HepG2 (cell line): ENCODE measurements around the gene RPL35. TPM values are rescaled to one million over a fixed set of nuclear protein-coding genes. Genes with fewer than 3 reads are reported as not detected.
"Not testable (repeated sequence)": the region's sequence is repeated elsewhere in the genome, so short reads cannot be mapped to it uniquely, and the experiment has no call there.

Experiments used
- ATAC-seq: fragments of 200-7000 bp; cut with Tn5 transposase; 3 replicates; pipeline ENCODE4 v1.9.1; 2020; ENCODE audit warnings: mild to moderate bottlenecking, moderate library complexity
- BruUV-seq: library from RNA; stranded (reverse); fragments of 400-500 nt; replicated peaks from 2 replicates; lab custom pipeline; 2021; lab: Mats Ljungman, UMichigan
- CTCF ChIA-PET: fragments of 300-600 bp; formaldehyde crosslinking; extraction: SDS; loops from one replicate; lab custom pipeline; 2021; ENCODE audit warnings: low total read pairs, inconsistent platforms, low intra/inter-chr PET ratio; lab: Yijun Ruan, JAX
- POLR2A ChIA-PET: fragments of 350-600 bp; sonication (Branson Sonifier 250); formaldehyde crosslinking; loops from one replicate; lab custom pipeline; 2020; ENCODE audit warnings: antibody characterized with exemption, inconsistent platforms; lab: Yijun Ruan, JAX
- DNase-seq: peaks from one replicate; pipeline ENCODE4 v3.0.0-alpha.2; 2015; ENCODE audit warnings: low spot score
- FAIRE-seq: peaks from 3 replicates; lab custom pipeline; 2011; peaks lifted over from hg19 to GRCh38; lab: Jason Lieb, UNC
- H2AFZ ChIP-seq: one replicate; pipeline ENCODE4 v1.6.1; 2011; ENCODE audit warnings: low read length, inconsistent platforms
- H3K27ac ChIP-seq: fragments of 300-600 bp; 3 replicates; pipeline ENCODE4 v1.8.0; 2011; ENCODE audit warnings: mixed run types, mild to moderate bottlenecking, mixed read lengths, low read length, inconsistent platforms; ENCODE audit not compliant: insufficient read depth; ENCODE audit errors: extremely low read length
- H3K27me3 ChIP-seq, 2 experiments: fragments of 200-600 bp in 1 of 2; 2 replicates in 1 of 2; 3 replicates in 1 of 2; pipeline versions ENCODE4 v1.6.0 to v1.8.0; 2011; ENCODE audit warnings: low read length in 2 of 2, mild to moderate bottlenecking in 2 of 2, moderate library complexity in 2 of 2, inconsistent platforms in 1 of 2; ENCODE audit not compliant: insufficient read depth in 2 of 2, control insufficient read depth in 1 of 2
- H3K36me3 ChIP-seq, 2 experiments: fragments of 200-600 bp in 1 of 2; replicated peaks in 1 of 2; 2 replicates in 1 of 2; 3 replicates in 1 of 2; pipeline versions ENCODE4 v1.5.1 to v1.8.0; 2011; ENCODE audit warnings: low read length in 2 of 2, inconsistent platforms in 1 of 2; ENCODE audit not compliant: insufficient read depth in 2 of 2, control insufficient read depth in 1 of 2
- H3K4me1 ChIP-seq: 2 replicates; pipeline ENCODE4 v1.5.1; 2012; ENCODE audit warnings: low read length, inconsistent platforms; ENCODE audit not compliant: insufficient read depth
- H3K4me2 ChIP-seq: 2 replicates; pipeline ENCODE4 v1.6.0; 2011; ENCODE audit warnings: low read depth, low read length, inconsistent platforms
- H3K4me3 ChIP-seq, 3 experiments: fragments of 200-600 bp in 1 of 3; sonication (generic), shearing (Covaris generic) in 1 of 3; replicated peaks in 1 of 3; 2 replicates each; pipeline ENCODE4 v1.5.1; 2011 to 2016; ENCODE audit warnings: low read length in 3 of 3, inconsistent platforms in 2 of 3, low read depth in 2 of 3, mild to moderate bottlenecking in 2 of 3, control low read depth in 1 of 3, mixed read lengths in 1 of 3; ENCODE audit not compliant: insufficient read depth in 1 of 3
- H3K79me2 ChIP-seq: one replicate; pipeline ENCODE4 v1.6.1; 2011; ENCODE audit warnings: low read length, inconsistent platforms; ENCODE audit not compliant: insufficient read depth
- H3K9ac ChIP-seq: 2 replicates; pipeline ENCODE4 v1.6.0; 2011; ENCODE audit warnings: mild to moderate bottlenecking, low read depth, low read length, inconsistent platforms; ENCODE audit not compliant: insufficient read depth
- H3K9me3 ChIP-seq: 2 replicates; pipeline ENCODE4 v1.5.1; 2012; ENCODE audit warnings: mild to moderate bottlenecking, low read length
- H4K20me1 ChIP-seq: 2 replicates; pipeline ENCODE4 v1.6.0; 2011; ENCODE audit warnings: inconsistent platforms, mild to moderate bottlenecking, low read length, moderate library complexity; ENCODE audit not compliant: insufficient read depth
- ATAD3A ChIP-seq: sonication (generic); formaldehyde crosslinking; IDR thresholded peaks from 2 replicates; pipeline ENCODE4 v1.4.0; 2020; ENCODE audit warnings: missing genetic modification reagents
- CAMTA2 ChIP-seq: sonication (generic); formaldehyde crosslinking; IDR thresholded peaks from 2 replicates; pipeline ENCODE4 v1.4.0; 2020; ENCODE audit warnings: mild to moderate bottlenecking, missing genetic modification reagents, borderline replicate concordance
- KDM1A ChIP-seq: IDR thresholded peaks from 2 replicates; pipeline ENCODE4 v1.6.1; 2016; ENCODE audit warnings: missing compliant biosample characterization
- KLF15 ChIP-seq: sonication (generic); formaldehyde crosslinking; IDR thresholded peaks from 2 replicates; pipeline ENCODE4 v1.8.1; 2023; ENCODE audit warnings: borderline replicate concordance, mild to moderate bottlenecking, inconsistent platforms, missing genetic modification reagents, mixed read lengths
- NR0B2 ChIP-seq: sonication (generic); formaldehyde crosslinking; IDR thresholded peaks from 2 replicates; pipeline ENCODE4 v1.4.0; 2020; ENCODE audit warnings: mild to moderate bottlenecking, missing genetic modification reagents
- ZBTB7A ChIP-seq: sonication (generic); formaldehyde crosslinking; IDR thresholded peaks from 2 replicates; pipeline ENCODE4 v1.8.0; 2022; ENCODE audit warnings: mild to moderate bottlenecking, missing genetic modification reagents
- WGBS: methylation state at CpG from one replicate; pipeline ENCODE4 v1.1.6; 2017; ENCODE audit warnings: low lambda C conversion rate; 5-methylcytosine and 5-hydroxymethylcytosine counted together
- in situ Hi-C: cut with HindIII; loops from 2 replicates; pipeline ENCODE4 v1.10.0; 2017; ENCODE audit warnings: low pct_unique_long_range_greater_than_20kb; ENCODE audit not compliant: extremely low pct_ligation_motif_present
- intact Hi-C: fragments of 100-400 bp; cut with micrococcal nuclease; formaldehyde crosslinking; loops from one replicate; pipeline ENCODE4 v1.10.0; 2022; ENCODE audit not compliant: unreplicated experiment
- polyA plus RNA-seq, 8 experiments: library from polyadenylated mRNA; depleted of rRNA in 3 of 8; stranded (reverse) in 7 of 8; unstranded in 1 of 8; fragments of >200 nt; fragmentation: Illumina TruSeq in 4 of 8; extraction: Trizol in 4 of 8; gene quantifications; 2 replicates each; pipeline versions ENCODE4 v1.2.1 to v1.2.3, GENCODE V29; 2011 to 2016; ENCODE audit warnings: low read depth in 4 of 8, missing spikeins in 1 of 8, mixed read lengths in 1 of 8; ENCODE audit not compliant: insufficient read depth in 1 of 8
- total RNA-seq, 5 experiments: library from RNA; depleted of rRNA; stranded (reverse); fragments of >200 nt; fragmentation: Illumina TruSeq; extraction: Trizol; gene quantifications; 2 replicates each; pipeline ENCODE4 v1.2.3, GENCODE V29; 2016; ENCODE audit warnings: low read depth in 1 of 5
- TF ChIP-seq, protein P1 (sequence below): sonication (generic); formaldehyde crosslinking; conservative IDR thresholded peaks from 2 replicates; pipeline ENCODE4 v1.5.0; 2020; ENCODE audit warnings: missing genetic modification reagents
- TF ChIP-seq, protein P2 (sequence below): conservative IDR thresholded peaks from 2 replicates; pipeline ENCODE4 v1.6.1; 2018; ENCODE audit warnings: missing genetic modification reagents
- TF ChIP-seq, protein P3 (sequence below), 2 experiments: sonication (generic) in 1 of 2; formaldehyde crosslinking in 1 of 2; IDR thresholded peaks; 2 replicates each; pipeline versions ENCODE4 v1.4.0 to v1.6.1; 2018 to 2020; ENCODE audit warnings: missing genetic modification reagents in 2 of 2, borderline replicate concordance in 1 of 2, low read depth in 1 of 2, mild to moderate bottlenecking in 1 of 2, missing biosample characterization in 1 of 2
- TF ChIP-seq, protein P4 (sequence below): IDR thresholded peaks from 2 replicates; pipeline ENCODE4 v1.6.1; 2016; ENCODE audit warnings: missing genetic modification reagents, missing compliant biosample characterization

RPL35 gene
- total and polyA plus RNA-seq, 2 of the 13 experiments (the other 11 are each of a cell fraction or from before 2014, with no cell fraction given): 2,153 to 2,935 TPM

- TF ChIP-seq, protein P1, sequence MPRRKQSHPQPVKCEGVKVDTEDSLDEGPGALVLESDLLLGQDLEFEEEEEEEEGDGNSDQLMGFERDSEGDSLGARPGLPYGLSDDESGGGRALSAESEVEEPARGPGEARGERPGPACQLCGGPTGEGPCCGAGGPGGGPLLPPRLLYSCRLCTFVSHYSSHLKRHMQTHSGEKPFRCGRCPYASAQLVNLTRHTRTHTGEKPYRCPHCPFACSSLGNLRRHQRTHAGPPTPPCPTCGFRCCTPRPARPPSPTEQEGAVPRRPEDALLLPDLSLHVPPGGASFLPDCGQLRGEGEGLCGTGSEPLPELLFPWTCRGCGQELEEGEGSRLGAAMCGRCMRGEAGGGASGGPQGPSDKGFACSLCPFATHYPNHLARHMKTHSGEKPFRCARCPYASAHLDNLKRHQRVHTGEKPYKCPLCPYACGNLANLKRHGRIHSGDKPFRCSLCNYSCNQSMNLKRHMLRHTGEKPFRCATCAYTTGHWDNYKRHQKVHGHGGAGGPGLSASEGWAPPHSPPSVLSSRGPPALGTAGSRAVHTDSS (CRISPR knock-in tag): no peak
- TF ChIP-seq KLF15 (CRISPR knock-in tag) (no peak), NR0B2 (CRISPR knock-in tag) (no peak), KDM1A (CRISPR knock-in tag) (0 out of 2 replicates have a peak, but pooled peaks have one; percentile 7), ZBTB7A (peak; percentile 53), ATAD3A (CRISPR knock-in tag) (no peak), CAMTA2 (CRISPR knock-in tag) (no peak)
- TF ChIP-seq, protein P2, sequence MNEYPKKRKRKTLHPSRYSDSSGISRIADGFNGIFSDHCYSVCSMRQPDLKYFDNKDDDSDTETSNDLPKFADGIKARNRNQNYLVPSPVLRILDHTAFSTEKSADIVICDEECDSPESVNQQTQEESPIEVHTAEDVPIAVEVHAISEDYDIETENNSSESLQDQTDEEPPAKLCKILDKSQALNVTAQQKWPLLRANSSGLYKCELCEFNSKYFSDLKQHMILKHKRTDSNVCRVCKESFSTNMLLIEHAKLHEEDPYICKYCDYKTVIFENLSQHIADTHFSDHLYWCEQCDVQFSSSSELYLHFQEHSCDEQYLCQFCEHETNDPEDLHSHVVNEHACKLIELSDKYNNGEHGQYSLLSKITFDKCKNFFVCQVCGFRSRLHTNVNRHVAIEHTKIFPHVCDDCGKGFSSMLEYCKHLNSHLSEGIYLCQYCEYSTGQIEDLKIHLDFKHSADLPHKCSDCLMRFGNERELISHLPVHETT (CRISPR knock-in tag): no peak
- TF ChIP-seq, protein P3, sequence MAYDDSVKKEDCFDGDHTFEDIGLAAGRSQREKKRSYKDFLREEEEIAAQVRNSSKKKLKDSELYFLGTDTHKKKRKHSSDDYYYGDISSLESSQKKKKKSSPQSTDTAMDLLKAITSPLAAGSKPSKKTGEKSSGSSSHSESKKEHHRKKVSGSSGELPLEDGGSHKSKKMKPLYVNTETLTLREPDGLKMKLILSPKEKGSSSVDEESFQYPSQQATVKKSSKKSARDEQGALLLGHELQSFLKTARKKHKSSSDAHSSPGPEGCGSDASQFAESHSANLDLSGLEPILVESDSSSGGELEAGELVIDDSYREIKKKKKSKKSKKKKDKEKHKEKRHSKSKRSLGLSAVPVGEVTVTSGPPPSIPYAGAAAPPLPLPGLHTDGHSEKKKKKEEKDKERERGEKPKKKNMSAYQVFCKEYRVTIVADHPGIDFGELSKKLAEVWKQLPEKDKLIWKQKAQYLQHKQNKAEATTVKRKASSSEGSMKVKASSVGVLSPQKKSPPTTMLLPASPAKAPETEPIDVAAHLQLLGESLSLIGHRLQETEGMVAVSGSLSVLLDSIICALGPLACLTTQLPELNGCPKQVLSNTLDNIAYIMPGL (CRISPR knock-in tag; IDR thresholded peaks at IDR 0.05; ENCODE audit: borderline replicate concordance in 1 of 2, low read depth in 1 of 2): 0 out of 4 replicates have a peak, but pooled peaks of 1 of the 2 experiments have one; percentile 47
- TF ChIP-seq, protein P4, sequence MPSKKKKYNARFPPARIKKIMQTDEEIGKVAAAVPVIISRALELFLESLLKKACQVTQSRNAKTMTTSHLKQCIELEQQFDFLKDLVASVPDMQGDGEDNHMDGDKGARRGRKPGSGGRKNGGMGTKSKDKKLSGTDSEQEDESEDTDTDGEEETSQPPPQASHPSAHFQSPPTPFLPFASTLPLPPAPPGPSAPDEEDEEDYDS (CRISPR knock-in tag): no peak
Measured at GRCh38 chr9:124839612-124840299, 22.0 kb downstream of the RPL35 start (continued).

DNA sequence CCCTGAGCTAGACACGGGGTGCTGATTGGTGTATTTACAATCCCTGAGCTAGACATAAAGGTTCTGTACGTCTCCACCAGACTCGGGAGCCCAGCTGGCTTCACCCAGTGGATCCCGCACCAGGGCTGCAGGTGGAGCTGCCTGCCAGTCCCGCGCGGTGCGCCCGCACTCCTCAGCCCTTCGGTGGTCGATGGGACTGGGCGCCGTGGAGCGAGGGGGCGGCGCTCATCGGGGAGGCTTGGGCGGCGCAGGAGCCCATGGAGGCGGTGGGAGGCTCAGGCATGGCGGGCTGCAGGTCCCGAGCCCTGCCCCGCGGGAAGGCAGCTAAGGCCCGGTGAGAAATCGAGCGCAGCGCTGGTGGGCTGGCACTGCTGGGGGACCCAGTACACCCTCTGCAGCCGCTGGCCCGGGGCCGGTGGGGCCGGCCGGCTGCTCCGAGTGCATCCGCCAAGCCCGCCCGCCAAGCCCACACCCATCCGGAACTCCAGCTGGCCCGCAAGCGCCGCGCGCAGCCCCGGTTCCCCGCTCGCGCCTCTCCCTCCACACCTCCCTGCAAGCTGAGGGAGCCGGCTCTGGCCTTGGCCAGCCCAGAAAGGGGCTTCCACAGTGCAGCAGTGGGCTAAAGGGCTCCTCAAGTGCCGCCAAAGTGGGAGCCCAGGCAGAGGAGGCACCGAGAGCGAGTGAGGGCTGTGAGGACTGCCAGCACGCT lies 23.0 kb downstream of the RPL35 start:
- in situ Hi-C loops, H3K9ac ChIP-seq, H3K4me3 ChIP-seq, POLR2A ChIA-PET, H3K36me3 ChIP-seq, H4K20me1 ChIP-seq, H3K27ac ChIP-seq, intact Hi-C loops, FAIRE-seq, H3K27me3 ChIP-seq, H3K4me2 ChIP-seq, BruUV-seq, DNase-seq, H3K9me3 ChIP-seq, H2AFZ ChIP-seq, H3K79me2 ChIP-seq, ATAC-seq: not testable (repeated sequence)
- peaks cover 45% of the 10 kb centered on the region for H3K4me1 ChIP-seq
- CTCF ChIA-PET: interaction anchor here (1.8 to 2.4 kb wide), 2 partner anchors 44 to 64 kb away, joined by 6 to 12 read pairs; no protein-coding TSS in a partner anchor
- WGBS: 93% methylated on average over 24 of the region's 52 CpGs
